ENCODE results near the gene FYB2.
A peak's percentile ranks its signal among the peaks of the same experiment; 100 is the strongest.

GRCh38 chr1:56831871-56832693 is 12.9 kb upstream of the FYB2 start:
- peak; percentile 86 to 98 (median 92) for TF ChIP-seq CTCF (IDR thresholded peaks at IDR 0.05)
- no peak for TF ChIP-seq POLR2A (IDR thresholded peaks at IDR 0.05)
